Measurements from ENCODE around the gene TMEM179. TPM values are rescaled to one million over a fixed set of nuclear protein-coding genes. Genes with fewer than 3 reads are reported as not detected.

Gene TMEM179
- total RNA-seq, 2 donors from 2014 or later, result 2.6 to 9.6 TPM

GRCh38 chr14:104546591-104547309 lies 57.8 kb downstream of the TMEM179 start:
- DNase-seq (no peak), ATAC-seq (no peak)
- intact Hi-C loops (cut with DNase I), result no loop called here
- Histone ChIP-seq H3K27me3 (no peaks in the 10 kb centered on the region), H3K9me3 (no peaks in the 10 kb centered on the region), H3K4me1 (no peaks in the 10 kb centered on the region), H3K4me3 (no peak overlapping the region), H3K27ac (no peak overlapping the region), H3K36me3 (replicated peaks in 1 of 2; ENCODE audit: insufficient read depth in 1 of 2, low read depth in 2 of 2) (no peaks in the 10 kb centered on the region)
- WGBS, 2 donors, result 64 to 73% methylated on average over 12 to 19 of the region's 19 CpGs
- no peak for TF ChIP-seq POLR2A (IDR thresholded peaks at IDR 0.05)
- TF ChIP-seq CTCF (IDR thresholded peaks at IDR 0.05), result no peak

GRCh38 chr14:104545942-104546501 lies 58.5 kb downstream of the TMEM179 start:
- ATAC-seq, result no peak
- intact Hi-C loops (cut with DNase I), result no loop called here
- H3K27me3 ChIP-seq, result no peaks in the 10 kb centered on the region

GRCh38 chr14:104545151-104545941 lies 59.2 kb downstream of the TMEM179 start:
- H3K4me3 ChIP-seq, result no peak overlapping the region
- DNase-seq (no peak), ATAC-seq (no peak)
- H3K27me3 ChIP-seq, result no peaks in the 10 kb centered on the region
- TF ChIP-seq POLR2A (IDR thresholded peaks at IDR 0.05) (no peak), CTCF (IDR thresholded peaks at IDR 0.05) (no peak)
- H3K36me3 ChIP-seq (replicated peaks in 1 of 2; ENCODE audit: insufficient read depth in 1 of 2, low read depth in 2 of 2), result no peaks in the 10 kb centered on the region
- 50% methylated on average over 14 to 32 of the region's 32 CpGs for WGBS, 2 donors
- intact Hi-C loops (cut with DNase I), result no loop called here
- no peaks in the 10 kb centered on the region for H3K9me3 ChIP-seq
- H3K27ac ChIP-seq, result no peak overlapping the region
- H3K4me1 ChIP-seq, result no peaks in the 10 kb centered on the region

More at GRCh38 chr14:104545942-104546501, 58.5 kb downstream of the TMEM179 start:
- Histone ChIP-seq H3K4me1 (no peaks in the 10 kb centered on the region), H3K9me3 (no peaks in the 10 kb centered on the region), H3K4me3 (no peak overlapping the region), H3K36me3 (replicated peaks in 1 of 2; ENCODE audit: insufficient read depth in 1 of 2, low read depth in 2 of 2) (no peaks in the 10 kb centered on the region), H3K27ac (no peak overlapping the region)
- 15 to 31% methylated on average over 4 to 24 of the region's 24 CpGs for WGBS, 2 donors
- no peak for TF ChIP-seq CTCF (IDR thresholded peaks at IDR 0.05)
- no peak for TF ChIP-seq POLR2A (IDR thresholded peaks at IDR 0.05)
- no peak for DNase-seq

- ATAC-seq (no peak), DNase-seq (no peak)
These were observed 60.1 kb downstream of the TMEM179 start for GRCh38 chr14:104544362-104544961.

More at GRCh38 chr14:104544362-104544961, 60.1 kb downstream of the TMEM179 start:
- intact Hi-C loops (cut with DNase I), result no loop called here
- no peaks in the 10 kb centered on the region for H3K9me3 ChIP-seq
- H3K4me3 ChIP-seq, result no peak overlapping the region
- H3K4me1 ChIP-seq, result no peaks in the 10 kb centered on the region
- no peaks in the 10 kb centered on the region for H3K27me3 ChIP-seq
- 37 to 52% methylated on average over 10 to 17 of the region's 17 CpGs for WGBS, 2 donors
- no peaks in the 10 kb centered on the region for H3K36me3 ChIP-seq (replicated peaks in 1 of 2; ENCODE audit: insufficient read depth in 1 of 2, low read depth in 2 of 2)
- no peak overlapping the region for H3K27ac ChIP-seq
- TF ChIP-seq POLR2A (IDR thresholded peaks at IDR 0.05) (no peak), CTCF (IDR thresholded peaks at IDR 0.05) (no peak)
